ENCODE data around the gene FBXO31. TPM values are rescaled to one million over a fixed set of nuclear protein-coding genes. Genes with fewer than 3 reads are reported as not detected.
A peak's percentile ranks its signal among the peaks of the same experiment; 100 is the strongest.

Gene FBXO31
- total RNA-seq, 1 donor from 2014 or later: 26.2 TPM

DNA sequence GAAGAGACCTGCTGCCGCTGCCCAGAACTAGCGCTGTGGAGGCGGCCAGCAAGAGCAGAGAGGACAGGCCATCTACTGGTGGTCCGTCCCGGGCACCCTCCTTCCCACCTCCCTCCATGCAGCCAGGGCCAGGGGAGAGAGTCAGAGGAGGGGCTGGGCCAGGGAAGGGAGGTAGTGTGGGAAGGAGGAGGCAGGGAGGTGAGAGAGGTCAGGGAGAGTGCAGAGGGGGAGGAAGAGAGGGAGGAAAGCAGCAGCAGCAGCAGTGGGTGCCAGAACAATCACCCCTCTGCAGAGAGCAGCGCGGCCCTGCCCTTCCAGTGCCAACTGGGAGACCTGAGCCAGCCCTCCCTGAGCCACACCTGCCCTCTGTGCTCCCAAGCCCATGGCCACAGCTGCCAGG lies 73.0 kb downstream of the FBXO31 start:
- Histone ChIP-seq H3K36me3 (no peaks in the 10 kb centered on the region), H3K27ac (no peak overlapping the region), H3K27me3 (ENCODE audit: low read depth) (no peaks in the 10 kb centered on the region), H3K4me3 (no peak overlapping the region), H3K9me3 (no peaks in the 10 kb centered on the region), H3K4me1 (no peaks in the 10 kb centered on the region)
- no peak for TF ChIP-seq CTCF (IDR thresholded peaks at IDR 0.05)
- DNase-seq (no peak), ATAC-seq (peak in 1 of 2 donors; percentile 17)
- intact Hi-C loops (cut with DNase I): no loop called here

DNA sequence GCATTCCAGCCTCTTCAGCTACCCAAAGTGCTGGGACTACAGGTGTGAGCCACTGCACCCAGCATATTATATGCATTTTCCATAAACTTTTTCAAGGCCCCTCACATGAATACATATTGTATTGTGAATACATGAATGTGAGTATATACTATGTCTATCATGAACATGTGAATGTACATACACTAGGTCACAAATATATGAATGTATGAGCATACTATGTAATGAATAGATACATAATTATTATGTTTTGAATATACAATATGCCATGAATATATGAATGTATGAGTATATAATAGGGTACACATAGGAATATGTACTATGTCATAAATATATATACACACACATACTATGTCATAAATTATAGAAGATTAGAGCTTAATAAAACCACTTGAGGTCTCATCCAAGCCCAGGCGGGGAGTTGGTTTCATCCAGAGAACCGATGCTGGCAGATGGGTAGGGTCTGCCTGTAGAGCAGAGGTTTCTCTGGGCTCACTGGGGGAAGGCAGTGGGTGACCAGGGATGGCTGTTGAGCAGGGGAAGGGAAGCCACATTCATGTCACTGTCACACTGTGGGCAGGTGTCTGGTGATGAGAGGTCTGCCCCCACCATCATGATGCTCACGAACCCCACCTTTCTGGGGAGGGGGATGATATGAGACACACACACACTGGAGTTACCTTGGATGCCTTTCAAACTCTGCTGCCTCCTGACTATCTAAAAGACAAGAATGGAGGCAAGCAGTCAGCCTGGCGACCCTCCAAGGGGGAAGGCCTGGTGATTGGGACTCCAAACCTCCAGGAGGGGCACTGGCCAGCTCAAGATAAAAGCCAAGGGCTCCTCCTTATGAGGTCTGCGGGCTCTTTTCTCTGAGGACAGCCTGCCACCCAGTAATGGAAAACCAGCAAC lies 73.7 kb downstream of the FBXO31 start:
- no peaks in the 10 kb centered on the region for H3K36me3 ChIP-seq
- H3K4me1 ChIP-seq: no peaks in the 10 kb centered on the region
- H3K9me3 ChIP-seq: no peaks in the 10 kb centered on the region
- DNase-seq (no peak), ATAC-seq (no peak)
- intact Hi-C loops (cut with DNase I): no loop called here
- no peak for TF ChIP-seq CTCF (IDR thresholded peaks at IDR 0.05)
- H3K27me3 ChIP-seq (ENCODE audit: low read depth): no peaks in the 10 kb centered on the region
- H3K4me3 ChIP-seq: no peak overlapping the region
- H3K27ac ChIP-seq: no peak overlapping the region

- intact Hi-C loops (cut with DNase I): no loop called here
- H3K36me3 ChIP-seq: no peaks in the 10 kb centered on the region
- H3K4me1 ChIP-seq: no peaks in the 10 kb centered on the region
- DNase-seq (no peak), ATAC-seq (no peak)
- TF ChIP-seq CTCF (IDR thresholded peaks at IDR 0.05): no peak
- H3K27ac ChIP-seq: no peak overlapping the region
- H3K27me3 ChIP-seq (ENCODE audit: low read depth): no peaks in the 10 kb centered on the region
- no peaks in the 10 kb centered on the region for H3K9me3 ChIP-seq
- no peak overlapping the region for H3K4me3 ChIP-seq
These were observed 74.8 kb downstream of the FBXO31 start for GRCh38 chr16:87308826-87309225.

- H3K27ac ChIP-seq: no peak overlapping the region
- no peaks in the 10 kb centered on the region for H3K27me3 ChIP-seq (ENCODE audit: low read depth)
- H3K36me3 ChIP-seq: no peaks in the 10 kb centered on the region
- no peak for TF ChIP-seq CTCF (IDR thresholded peaks at IDR 0.05)
- DNase-seq (no peak), ATAC-seq (no peak)
- H3K9me3 ChIP-seq: no peaks in the 10 kb centered on the region
- H3K4me3 ChIP-seq: no peak overlapping the region
- intact Hi-C loops (cut with DNase I): no loop called here
- no peaks in the 10 kb centered on the region for H3K4me1 ChIP-seq
These were observed 77.1 kb downstream of the FBXO31 start for GRCh38 chr16:87306516-87306915.

- DNase-seq: no peak
- Histone ChIP-seq H3K4me3 (no peak overlapping the region), H3K4me1 (no peaks in the 10 kb centered on the region), H3K27ac (no peak overlapping the region), H3K9me3 (no peaks in the 10 kb centered on the region), H3K27me3 (ENCODE audit: low read depth) (no peaks in the 10 kb centered on the region), H3K36me3 (no peaks in the 10 kb centered on the region)
- TF ChIP-seq CTCF (IDR thresholded peaks at IDR 0.05): no peak
- peak in 1 of 2 donors; percentile 26 for ATAC-seq
- intact Hi-C loops (cut with DNase I): no loop called here
These were observed 77.8 kb downstream of the FBXO31 start for GRCh38 chr16:87305505-87306391.

Measured in lower lobe of right lung (tissue), 2 donors.